Naive thymus-derived CD4-positive, alpha-beta T cell (primary cell): Measurements from ENCODE around the gene HECW1. TPM values are rescaled to one million over a fixed set of nuclear protein-coding genes. Genes with fewer than 3 reads are reported as not detected.
"Not testable (repeated sequence)": the region's sequence is repeated elsewhere in the genome, so short reads cannot be mapped to it uniquely, and the experiment has no call there.

Experiments
- ATAC-seq: fragments of 150-1000 bp; cut with Tn5 transposase; 2 replicates; pipeline ENCODE4 v1.10.0; 2021; ENCODE audit warnings: mild to moderate bottlenecking, moderate library complexity
- CTCF ChIA-PET: fragments of 350-600 bp; sonication (Branson Sonifier 250); formaldehyde crosslinking; loops from one replicate; lab custom pipeline; 2021; ENCODE audit warnings: antibody characterized with exemption; lab: Charles Lee
- POLR2A ChIA-PET: fragments of 350-600 bp; sonication (Branson Sonifier 250); formaldehyde crosslinking; loops from one replicate; lab custom pipeline; 2021; ENCODE audit warnings: antibody characterized with exemption, inconsistent platforms; lab: Charles Lee
- DNase-seq, 9 donors: peaks; one replicate each; pipeline versions ENCODE4 v3.0.0 to v3.0.0-alpha.2; 2020 to 2022; ENCODE audit warnings: mixed read lengths in 1 of 9
- H3K27ac ChIP-seq: one replicate; pipeline ENCODE4 v1.7.0; 2013; ENCODE audit warnings: mild to moderate bottlenecking, low read depth, low read length, moderate library complexity
- H3K27me3 ChIP-seq, 2 donors: one replicate each; pipeline ENCODE4 v1.7.0; 2013; ENCODE audit warnings: low read length in 2 of 2, mild to moderate bottlenecking in 2 of 2, moderate library complexity in 2 of 2; ENCODE audit not compliant: control insufficient read depth in 2 of 2, insufficient read depth in 2 of 2
- H3K36me3 ChIP-seq, 3 experiments: 1 replicate in 2 of 3; 2 replicates in 1 of 3; pipeline ENCODE4 v1.7.0; 2013; ENCODE audit warnings: low read length in 3 of 3, mild to moderate bottlenecking in 3 of 3, moderate library complexity in 1 of 3; ENCODE audit not compliant: insufficient read depth in 3 of 3, control insufficient read depth in 2 of 3
- H3K4me1 ChIP-seq, 2 donors: one replicate each; pipeline ENCODE4 v1.7.0; 2013; ENCODE audit warnings: low read length in 2 of 2, mild to moderate bottlenecking in 2 of 2, moderate library complexity in 1 of 2; ENCODE audit not compliant: control insufficient read depth in 2 of 2, insufficient read depth in 2 of 2
- H3K4me3 ChIP-seq: 2 replicates; pipeline ENCODE4 v1.7.0; 2013; ENCODE audit warnings: mild to moderate bottlenecking, low read length
- H3K9me3 ChIP-seq, 3 experiments: 1 replicate in 2 of 3; 2 replicates in 1 of 3; pipeline ENCODE4 v1.7.0; 2013; ENCODE audit warnings: low read length in 3 of 3; ENCODE audit not compliant: control insufficient read depth in 2 of 3
- H3K27ac Mint-ChIP-seq, 9 donors: one replicate each; pipeline ENCODE4 v1.8.0; 2020 to 2022; ENCODE audit warnings: mixed read lengths in 9 of 9, mild to moderate bottlenecking in 8 of 9, moderate library complexity in 5 of 9, inconsistent platforms in 2 of 9
- H3K27me3 Mint-ChIP-seq, 5 donors: one replicate each; pipeline ENCODE4 v1.8.0; 2021 to 2022; ENCODE audit warnings: mixed read lengths in 5 of 5, mild to moderate bottlenecking in 1 of 5
- H3K36me3 Mint-ChIP-seq, 5 donors: one replicate each; pipeline ENCODE4 v1.8.0; 2020 to 2022; ENCODE audit warnings: mixed read lengths in 5 of 5, mild to moderate bottlenecking in 3 of 5, inconsistent platforms in 1 of 5
- H3K4me1 Mint-ChIP-seq, 7 donors: one replicate each; pipeline ENCODE4 v1.8.0; 2020 to 2022; ENCODE audit warnings: mixed read lengths in 7 of 7, mild to moderate bottlenecking in 3 of 7, inconsistent platforms in 1 of 7
- H3K4me3 Mint-ChIP-seq, 10 donors: one replicate each; pipeline ENCODE4 v1.8.0; 2020 to 2022; ENCODE audit warnings: mild to moderate bottlenecking in 10 of 10, mixed read lengths in 10 of 10, moderate library complexity in 6 of 10, inconsistent platforms in 2 of 10
- H3K9me3 Mint-ChIP-seq, 11 donors: one replicate each; pipeline ENCODE4 v1.8.0; 2020 to 2022; ENCODE audit warnings: mixed read lengths in 11 of 11, mild to moderate bottlenecking in 4 of 11, inconsistent platforms in 1 of 11, moderate library complexity in 1 of 11
- intact Hi-C, 2 donors: fragments of 100-400 bp; cut with micrococcal nuclease; formaldehyde crosslinking; loops; one replicate each; pipeline ENCODE4 v1.15.1; 2023
- polyA plus RNA-seq, 2 donors: library from polyadenylated mRNA; unstranded; fragments of 300-500 nt; fragmentation: Illumina TruSeq; gene quantifications; one replicate each; pipeline ENCODE4 v1.2.3, GENCODE V29; 2021
- total RNA-seq, 6 experiments: library from RNA in 5 of 6; stranded (reverse) in 5 of 6; gene quantifications; 1 replicate in 5 of 6; 2 replicates in 1 of 6; pipeline ENCODE4 v1.2.3 and lab custom pipeline; 2021 to 2026

HECW1 gene
- total and polyA plus RNA-seq, 7 experiments from 2014 or later: not detected

GRCh38 chr7:43594020-43594419 lies 481.6 kb downstream of the HECW1 start:
- peak overlapping the region; percentile 67 for H3K27ac ChIP-seq
- H3K36me3 Mint-ChIP-seq: peaks cover 0 to 27% (median 18%) of the 10 kb centered on the region in 5 donors
- H3K27me3 ChIP-seq: no peaks in the 10 kb centered on the region
- peaks cover 53 to 92% (median 78%) of the 10 kb centered on the region in 7 donors for H3K4me1 Mint-ChIP-seq
- ATAC-seq: no peak
- H3K27me3 Mint-ChIP-seq: no peaks in the 10 kb centered on the region
- H3K4me3 Mint-ChIP-seq: peak overlapping the region; percentile 48 to 92 (median 78)
- H3K4me1 ChIP-seq: peaks cover 65 to 69% of the 10 kb centered on the region in 2 donors
- H3K9me3 ChIP-seq: no peaks in the 10 kb centered on the region
- peaks cover 0 to 22% (median 21%) of the 10 kb centered on the region in 3 experiments for H3K36me3 ChIP-seq
- H3K9me3 Mint-ChIP-seq: no peaks in the 10 kb centered on the region
- H3K27ac Mint-ChIP-seq: peak overlapping the region; percentile 49 to 94 (median 90)
- ChIA-PET CTCF (interaction anchor here (0.6 to 0.7 kb wide), 2 partner anchors 11 to 15 kb away, joined by 3 to 4 read pairs; partner anchors contain the start of gene STK17A), POLR2A (interaction anchor here (0.8 to 1.4 kb wide), 4 partner anchors 11 to 458 kb away, joined by 3 to 9 read pairs (median 4); partner anchors contain the start of gene STK17A)
- DNase-seq: no peak
- peak overlapping the region; percentile 5 for H3K4me3 ChIP-seq
- intact Hi-C loops: loop anchor here in 1 of 2 donors (1.0 kb wide), 1 partner anchor 9 kb away; no protein-coding TSS in a partner anchor

- CTCF ChIA-PET: interaction anchor here (1.0 to 1.4 kb wide), 2 partner anchors 9 to 14 kb away, joined by 4 to 5 read pairs; partner anchors contain the start of gene STK17A
- peaks cover 5 to 35% (median 32%) of the 10 kb centered on the region in 3 experiments for H3K36me3 ChIP-seq
- POLR2A ChIA-PET: interaction anchor here (0.6 to 1.9 kb wide), 8 partner anchors 8 to 164 kb away, joined by 3 to 7 read pairs (median 4); no protein-coding TSS in a partner anchor
- DNase-seq, H3K9me3 ChIP-seq, H3K27ac ChIP-seq, H3K27me3 ChIP-seq, intact Hi-C loops, H3K4me3 ChIP-seq, H3K27me3 Mint-ChIP-seq, ATAC-seq, H3K9me3 Mint-ChIP-seq: not testable (repeated sequence)
- peak overlapping the region in 4 of 10 donors; percentile 13 to 79 (median 48) for H3K4me3 Mint-ChIP-seq
- peaks cover 52 to 65% of the 10 kb centered on the region in 2 donors for H3K4me1 ChIP-seq
- H3K4me1 Mint-ChIP-seq: peaks cover 44 to 83% (median 70%) of the 10 kb centered on the region in 7 donors
- H3K27ac Mint-ChIP-seq: peak overlapping the region in 7 of 9 donors; percentile 19 to 85 (median 72)
- peaks cover 7 to 31% (median 21%) of the 10 kb centered on the region in 5 donors for H3K36me3 Mint-ChIP-seq
These were observed 484.0 kb downstream of the HECW1 start for GRCh38 chr7:43596426-43596825.

- no peaks in the 10 kb centered on the region for H3K9me3 ChIP-seq
- ATAC-seq: peak; percentile 37
- ChIA-PET POLR2A (no interaction called here), CTCF (no interaction called here)
- Mint-ChIP-seq H3K4me3 (peak overlapping the region in 9 of 10 donors; percentile 23 to 68 (median 54)), H3K36me3 (peaks cover 10 to 37% (median 17%) of the 10 kb centered on the region in 5 donors), H3K9me3 (peaks cover 0 to 3% (median 0%) of the 10 kb centered on the region in 11 donors), H3K4me1 (peaks cover 27 to 51% (median 45%) of the 10 kb centered on the region in 7 donors), H3K27ac (peak overlapping the region in 8 of 9 donors; percentile 65 to 94 (median 88)), H3K27me3 (no peaks in the 10 kb centered on the region)
- peak overlapping the region; percentile 50 for H3K27ac ChIP-seq
- H3K4me3 ChIP-seq: no peak overlapping the region
- DNase-seq: no peak
- no peaks in the 10 kb centered on the region for H3K27me3 ChIP-seq
- peaks cover 13 to 46% (median 42%) of the 10 kb centered on the region in 3 experiments for H3K36me3 ChIP-seq
- H3K4me1 ChIP-seq: peaks cover 61 to 65% of the 10 kb centered on the region in 2 donors
- intact Hi-C loops: loop anchor here (1.0 to 2.0 kb wide), 3 partner anchors 9 to 13 kb away; no protein-coding TSS in a partner anchor
These were observed 487.6 kb downstream of the HECW1 start for GRCh38 chr7:43600056-43600455.

GRCh38 chr7:43602256-43602655 lies 489.8 kb downstream of the HECW1 start:
- H3K27me3 ChIP-seq: no peaks in the 10 kb centered on the region
- Mint-ChIP-seq H3K36me3 (peaks cover 10 to 32% (median 21%) of the 10 kb centered on the region in 5 donors), H3K27me3 (no peaks in the 10 kb centered on the region), H3K4me1 (peaks cover 26 to 50% (median 29%) of the 10 kb centered on the region in 7 donors), H3K9me3 (peaks cover 0 to 3% (median 0%) of the 10 kb centered on the region in 11 donors), H3K27ac (no peak overlapping the region), H3K4me3 (no peak overlapping the region)
- H3K4me1 ChIP-seq: peaks cover 63 to 65% of the 10 kb centered on the region in 2 donors
- ChIA-PET POLR2A (interaction anchor here (1.1 to 2.3 kb wide), 5 partner anchors 11 to 48 kb away, joined by 3 to 17 read pairs (median 8); no protein-coding TSS in a partner anchor), CTCF (interaction anchor here (0.6 to 2.4 kb wide), 3 partner anchors 19 to 116 kb away, joined by 3 to 8 read pairs (median 4); partner anchors contain the start of gene STK17A)
- H3K9me3 ChIP-seq: no peaks in the 10 kb centered on the region
- intact Hi-C loops: no loop called here
- DNase-seq: no peak
- H3K36me3 ChIP-seq: peaks cover 16 to 37% (median 31%) of the 10 kb centered on the region in 3 experiments
- H3K27ac ChIP-seq: peak overlapping the region; percentile 49
- no peak for ATAC-seq
- no peak overlapping the region for H3K4me3 ChIP-seq

GRCh38 chr7:43604251-43604650 lies 491.8 kb downstream of the HECW1 start:
- Histone ChIP-seq H3K27ac (peak overlapping the region; percentile 48), H3K27me3 (no peaks in the 10 kb centered on the region), H3K4me1 (peaks cover 62 to 74% of the 10 kb centered on the region in 2 donors), H3K4me3 (no peak overlapping the region), H3K36me3 (peaks cover 17 to 41% (median 27%) of the 10 kb centered on the region in 3 experiments), H3K9me3 (no peaks in the 10 kb centered on the region)
- CTCF ChIA-PET: interaction anchor here (0.6 to 2.4 kb wide), 3 partner anchors 19 to 459 kb away, joined by 3 to 8 read pairs (median 4); partner anchors contain the start of gene STK17A
- peaks cover 29 to 58% (median 33%) of the 10 kb centered on the region in 7 donors for H3K4me1 Mint-ChIP-seq
- POLR2A ChIA-PET: interaction anchor here (0.7 to 4.0 kb wide), 7 partner anchors 8 to 45 kb away, joined by 3 to 26 read pairs (median 7); partner anchors contain the start of gene STK17A
- H3K27ac Mint-ChIP-seq: peak overlapping the region in 8 of 9 donors; percentile 33 to 93 (median 79)
- intact Hi-C loops: loop anchor here in 1 of 2 donors (1.0 to 2.0 kb wide), 3 partner anchors 9 to 21 kb away; no protein-coding TSS in a partner anchor
- H3K27me3 Mint-ChIP-seq: no peaks in the 10 kb centered on the region
- H3K4me3 Mint-ChIP-seq: peak overlapping the region in 7 of 10 donors; percentile 39 to 82 (median 59)
- no peak for DNase-seq
- ATAC-seq: no peak
- peaks cover 0 to 3% (median 0%) of the 10 kb centered on the region in 11 donors for H3K9me3 Mint-ChIP-seq
- H3K36me3 Mint-ChIP-seq: peaks cover 16 to 33% (median 28%) of the 10 kb centered on the region in 5 donors

- ATAC-seq (peak; percentile 16), DNase-seq (no peak)
- POLR2A ChIA-PET: interaction anchor here (0.7 to 0.9 kb wide), 4 partner anchors 8 to 41 kb away, joined by 3 to 4 read pairs (median 3); no protein-coding TSS in a partner anchor
- H3K4me3 ChIP-seq: no peak overlapping the region
- peaks cover 62 to 69% of the 10 kb centered on the region in 2 donors for H3K4me1 ChIP-seq
- no peaks in the 10 kb centered on the region for H3K27me3 ChIP-seq
- peak overlapping the region in 8 of 9 donors; percentile 81 to 93 (median 88) for H3K27ac Mint-ChIP-seq
- CTCF ChIA-PET: interaction anchor here (0.6 to 1.0 kb wide), 3 partner anchors 40 to 1309 kb away, joined by 3 to 6 read pairs (median 4); no protein-coding TSS in a partner anchor
- peaks cover 0 to 3% (median 0%) of the 10 kb centered on the region in 11 donors for H3K9me3 Mint-ChIP-seq
- H3K4me1 Mint-ChIP-seq: peaks cover 51 to 77% (median 60%) of the 10 kb centered on the region in 7 donors
- peak overlapping the region in 9 of 10 donors; percentile 15 to 70 (median 38) for H3K4me3 Mint-ChIP-seq
- intact Hi-C loops: loop anchor here in 1 of 2 donors (1.0 kb wide), 1 partner anchor 9 kb away; no protein-coding TSS in a partner anchor
- no peaks in the 10 kb centered on the region for H3K9me3 ChIP-seq
- H3K27me3 Mint-ChIP-seq: no peaks in the 10 kb centered on the region
- peaks cover 12 to 56% (median 30%) of the 10 kb centered on the region in 3 experiments for H3K36me3 ChIP-seq
- peaks cover 13 to 52% (median 41%) of the 10 kb centered on the region in 5 donors for H3K36me3 Mint-ChIP-seq
- H3K27ac ChIP-seq: peak overlapping the region; percentile 43
These were observed 496.6 kb downstream of the HECW1 start for GRCh38 chr7:43609097-43609496.
